Measurements from ENCODE around the gene PPP1R12B. TPM values are rescaled to one million over a fixed set of nuclear protein-coding genes. Genes with fewer than 3 reads are reported as not detected.

The PPP1R12B gene
- total RNA-seq, 1 donor, result 26.8 TPM

GRCh38 chr1:202319381-202320080, 29.0 kb upstream of the PPP1R12B start:
- no peak overlapping the region for H3K4me3 ChIP-seq (ENCODE audit: low read depth, low read length)
- TF ChIP-seq CTCF (IDR thresholded peaks at IDR 0.05; ENCODE audit: insufficient read depth, low read length), result no peak
- DNase-seq (ENCODE audit: low read depth), result no peak

- TF ChIP-seq CTCF (IDR thresholded peaks at IDR 0.05; ENCODE audit: insufficient read depth, low read length), result no peak
- no peak overlapping the region for H3K4me3 ChIP-seq (ENCODE audit: low read depth, low read length)
- no peak for DNase-seq (ENCODE audit: low read depth)
Measured at GRCh38 chr1:202320081-202320405, 28.5 kb upstream of the PPP1R12B start.

- TF ChIP-seq CTCF (IDR thresholded peaks at IDR 0.05; ENCODE audit: insufficient read depth, low read length), result no peak
- no peak for DNase-seq (ENCODE audit: low read depth)
- no peak overlapping the region for H3K4me3 ChIP-seq (ENCODE audit: low read depth, low read length)
Measured at GRCh38 chr1:202323731-202324130, 24.8 kb upstream of the PPP1R12B start.

GRCh38 chr1:202324646-202325045, 23.9 kb upstream of the PPP1R12B start:
- no peak for DNase-seq (ENCODE audit: low read depth)
- H3K4me3 ChIP-seq (ENCODE audit: low read depth, low read length), result no peak overlapping the region
- no peak for TF ChIP-seq CTCF (IDR thresholded peaks at IDR 0.05; ENCODE audit: insufficient read depth, low read length)

GRCh38 chr1:202329891-202330290, 18.6 kb upstream of the PPP1R12B start:
- DNase-seq (ENCODE audit: low read depth), result no peak
- no peak for TF ChIP-seq CTCF (IDR thresholded peaks at IDR 0.05; ENCODE audit: insufficient read depth, low read length)
- H3K4me3 ChIP-seq (ENCODE audit: low read depth, low read length), result no peak overlapping the region

- DNase-seq (ENCODE audit: low read depth), result no peak
- TF ChIP-seq CTCF (IDR thresholded peaks at IDR 0.05; ENCODE audit: insufficient read depth, low read length), result no peak
- no peak overlapping the region for H3K4me3 ChIP-seq (ENCODE audit: low read depth, low read length)
Measured at GRCh38 chr1:202333861-202334260, 14.6 kb upstream of the PPP1R12B start.

Data from fibroblast of the aortic adventitia (primary cell).